Stimulated activated effector memory CD8-positive, alpha-beta T cell treated with anti-CD3 and anti-CD28 coated beads, Interleukin-12 subunit alpha, Interleukin-12 subunit beta, amount 100 ng/mL, for 72 hours (primary cell): ENCODE measurements around the gene ZNF532.

ENCODE experiments used
- ATAC-seq: fragments of 150-1000 bp; cut with Tn5 transposase; 2 replicates; pipeline ENCODE4 v1.10.0; 2021
- DNase-seq, 2 donors: peaks; one replicate each; pipeline ENCODE4 v3.0.0; 2021 to 2022; ENCODE audit warnings: low spot score in 2 of 2
- H3K27ac Mint-ChIP-seq: one replicate; pipeline ENCODE4 v1.8.0; 2022; ENCODE audit warnings: mild to moderate bottlenecking, mixed read lengths
- H3K36me3 Mint-ChIP-seq: one replicate; pipeline ENCODE4 v1.8.0; 2022; ENCODE audit warnings: mild to moderate bottlenecking, mixed read lengths
- H3K4me1 Mint-ChIP-seq: one replicate; pipeline ENCODE4 v1.8.0; 2022; ENCODE audit warnings: mixed read lengths
- H3K4me3 Mint-ChIP-seq: one replicate; pipeline ENCODE4 v1.8.0; 2022; ENCODE audit warnings: mild to moderate bottlenecking, mixed read lengths
- H3K9me3 Mint-ChIP-seq: one replicate; pipeline ENCODE4 v1.8.0; 2022; ENCODE audit warnings: mixed read lengths

The ZNF532 gene

DNA sequence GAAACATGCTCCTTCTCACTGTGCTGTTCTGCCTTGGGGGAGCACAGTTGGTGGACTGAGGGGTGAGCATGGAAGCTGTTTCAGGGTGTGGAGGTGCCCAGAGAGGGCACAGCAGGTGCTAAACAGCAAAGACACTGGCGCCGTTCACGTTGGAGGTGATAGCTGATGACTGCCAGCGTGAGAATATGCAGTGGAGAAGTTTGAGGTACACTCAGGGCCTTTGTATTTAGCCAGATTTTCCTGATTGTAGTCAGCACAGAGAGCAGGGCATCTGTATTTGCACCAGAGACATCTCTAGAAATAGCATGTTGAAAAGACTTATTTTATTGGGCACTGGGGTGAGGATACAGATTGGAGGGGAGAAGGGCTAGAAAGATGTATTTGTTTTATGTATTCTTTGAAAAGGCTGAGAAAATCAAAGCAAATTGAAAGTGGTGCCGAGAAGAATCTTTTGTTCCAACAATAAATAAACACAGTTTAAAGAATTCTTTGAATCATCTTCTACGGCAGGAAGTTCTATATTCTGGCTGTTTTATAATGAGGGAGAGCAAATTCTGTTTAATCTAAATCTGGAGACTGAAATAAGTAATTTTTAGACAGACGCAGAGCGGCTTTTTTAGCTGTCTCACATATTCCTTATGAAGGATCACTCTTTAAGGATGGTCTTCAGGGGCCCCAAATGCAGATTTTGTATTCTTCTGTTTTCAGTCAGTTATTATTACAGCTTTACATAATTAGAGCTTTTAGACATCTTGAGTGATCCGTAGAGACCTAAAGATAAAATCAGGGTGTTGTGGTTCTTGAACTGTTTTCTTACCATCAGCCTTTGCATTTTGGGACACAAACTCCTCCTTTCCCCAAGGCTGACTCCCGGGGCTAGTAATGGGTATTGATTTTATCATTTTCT lies 7.1 kb downstream of the ZNF532 start:
- Mint-ChIP-seq H3K9me3 (no peaks in the 10 kb centered on the region), H3K27ac (no peak overlapping the region), H3K36me3 (peaks cover 46% of the 10 kb centered on the region), H3K4me3 (no peak overlapping the region), H3K4me1 (peaks cover 6% of the 10 kb centered on the region)
- ATAC-seq, result no peak
- no peak for DNase-seq

DNA sequence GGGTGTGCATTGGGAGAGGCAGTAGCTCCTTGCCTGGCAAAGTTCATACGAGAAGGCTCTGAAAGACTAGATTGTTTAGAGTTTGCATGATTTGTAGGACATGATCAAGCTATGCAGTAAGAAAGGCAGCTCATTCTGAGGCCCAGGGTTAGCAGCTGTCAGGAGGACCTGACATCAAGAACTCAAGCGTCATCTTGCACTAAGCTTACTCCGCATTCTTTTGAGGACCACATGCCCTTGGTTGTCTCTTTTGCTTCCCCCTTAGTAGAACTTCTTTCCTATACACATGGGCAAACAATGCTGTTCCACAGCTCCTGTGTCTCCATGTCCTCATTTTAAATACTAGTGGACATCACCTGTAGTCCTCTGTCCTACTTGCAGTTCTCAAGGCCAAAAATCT lies 14.0 kb downstream of the ZNF532 start:
- no peaks in the 10 kb centered on the region for H3K9me3 Mint-ChIP-seq
- peaks cover 6% of the 10 kb centered on the region for H3K4me1 Mint-ChIP-seq
- no peak overlapping the region for H3K27ac Mint-ChIP-seq
- ATAC-seq (no peak), DNase-seq (no peak)
- peaks cover 27% of the 10 kb centered on the region for H3K36me3 Mint-ChIP-seq
- H3K4me3 Mint-ChIP-seq, result no peak overlapping the region

DNA sequence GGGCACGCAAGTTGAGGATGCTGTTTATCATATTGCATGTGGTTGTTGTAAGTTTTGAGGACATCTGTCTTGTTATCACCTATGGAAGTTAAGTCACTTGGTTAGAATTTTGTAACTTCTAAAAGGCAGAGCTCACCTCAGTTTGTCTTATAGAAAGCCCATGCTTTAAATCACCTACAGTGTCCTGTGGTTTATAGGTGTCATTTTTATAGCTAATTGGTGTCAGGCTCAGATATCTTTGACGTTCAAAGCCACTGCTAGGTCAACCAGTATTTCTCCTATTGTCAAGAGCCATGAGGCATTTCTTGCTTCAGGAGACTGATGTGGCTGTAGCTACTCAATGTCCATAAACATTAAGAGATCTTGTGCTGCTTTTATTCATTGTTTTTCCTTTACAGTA lies 16.8 kb downstream of the ZNF532 start:
- Mint-ChIP-seq H3K27ac (no peak overlapping the region), H3K36me3 (peaks cover 18% of the 10 kb centered on the region), H3K9me3 (no peaks in the 10 kb centered on the region), H3K4me3 (no peak overlapping the region), H3K4me1 (peaks cover 7% of the 10 kb centered on the region)
- ATAC-seq (no peak), DNase-seq (no peak)

DNA sequence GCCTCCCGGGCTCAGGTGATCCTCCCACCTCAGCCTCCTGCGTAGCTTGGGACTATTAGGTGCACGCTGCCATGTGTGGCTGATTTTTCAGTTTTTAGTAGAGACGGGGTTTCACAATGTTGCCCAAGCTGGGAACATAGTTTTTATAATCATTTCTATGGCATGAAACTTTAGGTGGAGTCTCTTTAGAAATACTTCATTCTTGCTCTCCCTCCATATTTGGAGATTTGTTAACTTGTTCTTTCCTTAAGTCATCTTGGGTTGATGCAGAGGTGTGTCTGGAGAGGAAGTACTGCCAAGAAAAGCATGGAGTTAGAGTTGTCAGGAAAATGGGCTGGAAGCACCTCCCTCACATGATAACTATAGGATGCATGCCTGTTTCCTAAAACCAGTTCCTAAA lies 17.4 kb downstream of the ZNF532 start:
- H3K36me3 Mint-ChIP-seq, result peaks cover 18% of the 10 kb centered on the region
- H3K27ac Mint-ChIP-seq, result no peak overlapping the region
- peaks cover 13% of the 10 kb centered on the region for H3K4me1 Mint-ChIP-seq
- ATAC-seq (no peak), DNase-seq (no peak)
- H3K9me3 Mint-ChIP-seq, result no peaks in the 10 kb centered on the region
- H3K4me3 Mint-ChIP-seq, result no peak overlapping the region

DNA sequence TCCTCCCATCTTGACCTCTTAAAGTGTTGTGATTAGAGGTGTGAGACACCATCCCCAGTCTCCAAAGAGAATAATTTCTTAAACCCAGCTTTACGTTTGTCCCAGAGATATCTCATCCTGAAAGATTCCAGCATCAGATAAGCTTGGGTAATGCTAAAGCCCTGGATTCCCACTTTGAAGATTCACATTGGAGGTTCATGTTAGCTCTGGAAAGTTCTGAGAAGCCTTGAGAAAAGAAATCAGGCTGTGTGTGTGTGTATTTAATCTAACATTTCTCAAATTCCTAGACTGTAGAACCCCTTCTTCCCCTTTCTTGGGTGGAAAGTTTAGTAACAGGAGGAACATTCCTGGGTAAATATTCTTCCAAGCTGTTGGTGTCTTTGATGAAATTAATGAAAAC lies 18.0 kb downstream of the ZNF532 start:
- no peak for ATAC-seq
- Mint-ChIP-seq H3K9me3 (no peaks in the 10 kb centered on the region), H3K4me3 (no peak overlapping the region), H3K27ac (no peak overlapping the region), H3K4me1 (peaks cover 15% of the 10 kb centered on the region), H3K36me3 (peaks cover 18% of the 10 kb centered on the region)
- no peak for DNase-seq

GRCh38 chr18:58884680-58885079 lies 20.0 kb downstream of the ZNF532 start:
- no peak overlapping the region for H3K27ac Mint-ChIP-seq
- H3K4me1 Mint-ChIP-seq, result peaks cover 14% of the 10 kb centered on the region
- DNase-seq (no peak), ATAC-seq (no peak)
- H3K9me3 Mint-ChIP-seq, result no peaks in the 10 kb centered on the region
- H3K36me3 Mint-ChIP-seq, result peaks cover 18% of the 10 kb centered on the region
- H3K4me3 Mint-ChIP-seq, result no peak overlapping the region

DNA sequence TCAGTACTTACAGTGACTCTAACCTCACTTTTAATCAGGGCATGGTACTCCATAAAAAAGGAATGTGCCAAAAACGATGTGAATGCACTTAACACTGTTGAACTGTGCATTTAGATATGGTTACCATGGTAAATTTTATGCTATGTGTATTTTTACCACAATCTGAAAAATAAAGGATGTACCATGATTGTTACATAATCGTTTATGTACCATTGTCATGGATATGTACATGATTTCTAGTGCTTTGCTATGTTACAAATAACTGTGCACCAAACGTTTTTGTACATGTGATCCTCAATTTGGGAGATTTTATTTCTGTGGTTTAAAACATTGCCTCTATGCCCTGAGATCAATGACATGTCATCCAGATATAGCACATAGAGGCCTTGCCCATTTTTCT lies 21.8 kb downstream of the ZNF532 start:
- no peak overlapping the region for H3K4me3 Mint-ChIP-seq
- H3K9me3 Mint-ChIP-seq, result no peaks in the 10 kb centered on the region
- peaks cover 12% of the 10 kb centered on the region for H3K36me3 Mint-ChIP-seq
- no peak for ATAC-seq
- H3K27ac Mint-ChIP-seq, result no peak overlapping the region
- peaks cover 14% of the 10 kb centered on the region for H3K4me1 Mint-ChIP-seq
- no peak for DNase-seq

GRCh38 chr18:58886864-58887612 lies 22.4 kb downstream of the ZNF532 start:
- ATAC-seq (no peak), DNase-seq (no peak)
- Mint-ChIP-seq H3K4me3 (peak overlapping the region; percentile 7), H3K4me1 (peaks cover 14% of the 10 kb centered on the region), H3K9me3 (no peaks in the 10 kb centered on the region), H3K36me3 (peaks cover 6% of the 10 kb centered on the region), H3K27ac (peak overlapping the region; percentile 21)

GRCh38 chr18:58887613-58887963 lies 22.9 kb downstream of the ZNF532 start:
- Mint-ChIP-seq H3K4me1 (peaks cover 14% of the 10 kb centered on the region), H3K4me3 (peak overlapping the region; percentile 7), H3K9me3 (no peaks in the 10 kb centered on the region), H3K27ac (peak overlapping the region; percentile 21), H3K36me3 (peaks cover 6% of the 10 kb centered on the region)
- peak in 1 of 2 donors; percentile 50 for DNase-seq
- ATAC-seq, result peak; percentile 83

DNA sequence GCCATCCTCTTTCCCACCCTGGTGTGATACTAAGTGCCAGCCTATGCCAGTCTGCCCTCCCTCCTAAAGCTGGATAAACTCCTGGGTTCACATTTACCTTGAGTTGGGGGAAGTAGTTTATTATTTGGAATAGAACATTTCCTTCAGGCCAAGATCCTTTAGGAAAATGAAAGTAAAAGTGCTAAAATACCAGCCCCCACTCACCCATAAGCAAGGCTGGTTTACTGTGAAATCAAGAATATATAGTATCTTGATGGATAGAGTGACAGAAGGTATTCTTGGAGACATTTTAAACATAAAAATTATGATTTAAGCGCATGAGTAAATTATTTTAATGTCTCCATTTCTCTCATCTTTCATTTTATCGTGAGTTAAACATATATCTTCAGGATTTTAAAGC lies 27.1 kb downstream of the ZNF532 start:
- Mint-ChIP-seq H3K27ac (no peak overlapping the region), H3K36me3 (peaks cover 8% of the 10 kb centered on the region), H3K9me3 (no peaks in the 10 kb centered on the region), H3K4me3 (no peak overlapping the region), H3K4me1 (peaks cover 24% of the 10 kb centered on the region)
- ATAC-seq, result no peak
- no peak for DNase-seq

DNA sequence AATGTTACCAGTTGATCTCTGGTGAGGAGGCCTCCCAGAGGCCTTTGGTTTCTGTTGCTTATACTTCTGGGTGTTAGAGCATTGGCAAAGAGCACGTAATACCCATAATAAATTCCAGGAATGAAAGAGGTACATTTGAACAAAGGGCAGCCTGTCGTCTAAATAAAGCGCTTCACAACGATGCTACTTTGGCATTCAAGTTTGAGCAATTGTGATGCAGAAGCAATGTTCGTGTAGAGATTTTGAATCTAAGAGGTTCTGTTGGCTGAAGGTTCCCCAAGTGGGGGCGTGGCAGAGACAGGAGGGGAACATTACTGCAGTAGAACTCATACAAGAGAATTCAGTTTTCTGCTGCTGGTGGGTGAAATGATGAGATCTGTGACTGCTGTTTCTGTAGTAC lies 27.8 kb downstream of the ZNF532 start:
- H3K9me3 Mint-ChIP-seq, result no peaks in the 10 kb centered on the region
- ATAC-seq, result no peak
- peaks cover 16% of the 10 kb centered on the region for H3K4me1 Mint-ChIP-seq
- peaks cover 8% of the 10 kb centered on the region for H3K36me3 Mint-ChIP-seq
- H3K27ac Mint-ChIP-seq, result no peak overlapping the region
- no peak overlapping the region for H3K4me3 Mint-ChIP-seq
- DNase-seq, result no peak

DNA sequence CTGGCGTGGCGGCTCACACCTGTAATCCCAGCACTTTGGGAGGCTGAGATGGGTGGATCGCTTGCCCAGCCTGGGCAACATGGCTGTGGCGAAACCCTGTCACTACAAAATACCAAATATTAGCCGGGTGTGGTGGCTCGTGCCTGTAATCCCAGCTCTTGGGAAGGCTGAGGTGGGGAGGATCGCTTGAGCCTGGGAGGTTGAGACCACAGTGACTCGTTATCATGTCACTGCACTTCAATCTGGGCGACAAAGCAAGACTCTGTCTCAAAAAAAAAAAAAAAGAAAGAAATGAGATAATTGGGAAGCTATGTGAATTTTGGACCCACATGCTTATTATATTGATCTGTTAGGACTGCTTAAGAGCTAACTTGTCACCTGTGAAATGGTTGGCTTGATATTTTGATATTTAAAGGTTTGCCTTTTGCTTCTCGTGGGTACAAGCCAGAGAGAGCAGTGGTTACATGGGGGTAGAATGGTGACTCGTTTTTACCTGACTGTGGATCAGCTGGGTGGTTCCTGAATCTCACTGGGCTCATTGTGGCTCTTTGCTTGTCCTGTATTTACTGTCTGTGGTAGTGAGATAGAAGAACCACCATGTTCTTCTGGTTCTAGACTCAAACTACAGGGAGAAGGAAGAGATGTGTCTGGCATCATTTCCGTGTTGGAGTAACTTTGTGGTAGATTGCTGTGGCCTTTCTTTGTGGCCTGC lies 28.9 kb downstream of the ZNF532 start:
- ATAC-seq, result peak; percentile 85

GRCh38 chr18:58894930-58895329 lies 30.3 kb downstream of the ZNF532 start:
- no peak overlapping the region for H3K27ac Mint-ChIP-seq
- no peaks in the 10 kb centered on the region for H3K9me3 Mint-ChIP-seq
- H3K4me3 Mint-ChIP-seq, result no peak overlapping the region
- ATAC-seq (no peak), DNase-seq (no peak)
- peaks cover 8% of the 10 kb centered on the region for H3K36me3 Mint-ChIP-seq
- peaks cover 13% of the 10 kb centered on the region for H3K4me1 Mint-ChIP-seq

More for the DNA sequence above, 28.9 kb downstream of the ZNF532 start:
- Mint-ChIP-seq H3K27ac (no peak overlapping the region), H3K4me1 (peaks cover 13% of the 10 kb centered on the region), H3K36me3 (peaks cover 8% of the 10 kb centered on the region), H3K4me3 (no peak overlapping the region), H3K9me3 (no peaks in the 10 kb centered on the region)
- no peak for DNase-seq

DNA sequence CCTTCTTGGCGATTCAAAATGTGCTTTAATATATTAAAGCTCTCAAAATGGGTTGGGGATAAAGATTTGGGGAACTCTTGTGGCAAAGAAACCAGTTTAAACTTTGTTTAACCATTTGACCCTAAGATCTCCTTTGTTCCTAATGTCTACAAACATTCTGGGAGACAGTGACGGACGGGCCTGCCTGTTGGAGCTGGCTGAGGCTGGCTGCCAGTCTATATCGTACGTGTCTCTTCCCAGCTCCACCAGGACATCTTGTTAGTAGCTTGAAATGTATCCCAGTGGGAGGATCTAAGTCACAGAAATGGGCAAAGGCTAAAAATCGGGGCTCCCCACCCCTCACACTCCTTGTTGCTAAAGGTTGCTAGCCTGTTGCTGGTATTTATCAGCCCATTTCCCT lies 30.7 kb downstream of the ZNF532 start:
- no peaks in the 10 kb centered on the region for H3K9me3 Mint-ChIP-seq
- no peak for ATAC-seq
- DNase-seq, result no peak
- peaks cover 8% of the 10 kb centered on the region for H3K36me3 Mint-ChIP-seq
- no peak overlapping the region for H3K4me3 Mint-ChIP-seq
- H3K4me1 Mint-ChIP-seq, result peaks cover 13% of the 10 kb centered on the region
- no peak overlapping the region for H3K27ac Mint-ChIP-seq

- peaks cover 8% of the 10 kb centered on the region for H3K36me3 Mint-ChIP-seq
- H3K4me1 Mint-ChIP-seq, result peaks cover 13% of the 10 kb centered on the region
- H3K4me3 Mint-ChIP-seq, result no peak overlapping the region
- ATAC-seq (no peak), DNase-seq (no peak)
- no peak overlapping the region for H3K27ac Mint-ChIP-seq
- no peaks in the 10 kb centered on the region for H3K9me3 Mint-ChIP-seq
Measured at GRCh38 chr18:58896268-58896667, 31.6 kb downstream of the ZNF532 start.
